Liver (tissue), 3 donors: Measurements from ENCODE around the gene PSMC4.

Experiments used
- ATF3 ChIP-seq: IDR thresholded peaks from 2 replicates; pipeline ENCODE4 v1.6.1; 2016; ENCODE audit warnings: antibody characterized with exemption
- CTCF ChIP-seq: fragments of 150-350 bp; IDR thresholded peaks from 2 replicates; pipeline ENCODE4 v1.5.1; 2017; ENCODE audit warnings: improper control_type of control experiment, low read depth, low read length; ENCODE audit not compliant: missing input control
- FOXA1 ChIP-seq: IDR thresholded peaks from 2 replicates; pipeline ENCODE4 v1.6.1; 2016; ENCODE audit warnings: antibody characterized with exemption
- GABPA ChIP-seq, 2 donors: IDR thresholded peaks in 1 of 2; conservative IDR thresholded peaks in 1 of 2; 2 replicates each; pipeline ENCODE4 v1.6.1; 2016; ENCODE audit warnings: antibody characterized with exemption in 2 of 2, mild to moderate bottlenecking in 1 of 2, moderate library complexity in 1 of 2
- JUND ChIP-seq, 2 donors: IDR thresholded peaks; 2 replicates each; pipeline ENCODE4 v1.6.1; 2016; ENCODE audit warnings: antibody characterized with exemption in 2 of 2
- MAX ChIP-seq: IDR thresholded peaks from 2 replicates; pipeline ENCODE4 v1.6.1; 2016; ENCODE audit warnings: antibody characterized with exemption
- RAD21 ChIP-seq, 2 donors: IDR thresholded peaks; 2 replicates each; pipeline ENCODE4 v1.6.1; 2016; ENCODE audit warnings: antibody characterized with exemption in 2 of 2, mild to moderate bottlenecking in 2 of 2
- REST ChIP-seq: IDR thresholded peaks from 2 replicates; pipeline ENCODE4 v1.6.1; 2016; ENCODE audit warnings: antibody characterized with exemption, mild to moderate bottlenecking
- RXRA ChIP-seq, 2 donors: IDR thresholded peaks; 2 replicates each; pipeline ENCODE4 v1.6.1; 2017 to 2018; ENCODE audit warnings: antibody characterized with exemption in 2 of 2, mild to moderate bottlenecking in 1 of 2
- SP1 ChIP-seq: IDR thresholded peaks from 2 replicates; pipeline ENCODE4 v1.6.1; 2018; ENCODE audit warnings: antibody characterized with exemption, mild to moderate bottlenecking
- TAF1 ChIP-seq: conservative IDR thresholded peaks from 2 replicates; pipeline ENCODE4 v1.6.1; 2016; ENCODE audit warnings: antibody characterized with exemption, mild to moderate bottlenecking
- YY1 ChIP-seq: IDR thresholded peaks from 2 replicates; pipeline ENCODE4 v1.6.1; 2016; ENCODE audit warnings: antibody characterized with exemption, mild to moderate bottlenecking
- ZBTB33 ChIP-seq: IDR thresholded peaks from 2 replicates; pipeline ENCODE4 v1.6.1; 2016; ENCODE audit warnings: antibody characterized with exemption
- donor health status: healthy.
- donor health status: healthy.

- TF ChIP-seq RAD21 (IDR thresholded peaks at IDR 0.05) (no peak), REST (no peak), JUND (IDR thresholded peaks at IDR 0.05) (no peak), FOXA1 (no peak), CTCF (no peak), TAF1 (no peak), MAX (no peak), SP1 (no peak), RXRA (IDR thresholded peaks at IDR 0.05) (no peak), GABPA (IDR thresholded peaks at IDR 0.05 in 1 of 2, conservative IDR thresholded peaks at IDR 0.05 in 1 of 2) (no peak), ATF3 (no peak), ZBTB33 (no peak), YY1 (no peak)
These were observed 35.7 kb upstream of the PSMC4 start for GRCh38 chr19:39935364-39935661.
